NCI-H446 (cell line): ENCODE data around the gene PTEN.
"Not testable (repeated sequence)": the region's sequence is repeated elsewhere in the genome, so short reads cannot be mapped to it uniquely, and the experiment has no call there.

Source experiments
- DNase-seq, 2 experiments: peaks; one replicate each; lab custom pipeline; 2025; lab: John Stamatoyannopoulos, UW

PTEN gene

DNA sequence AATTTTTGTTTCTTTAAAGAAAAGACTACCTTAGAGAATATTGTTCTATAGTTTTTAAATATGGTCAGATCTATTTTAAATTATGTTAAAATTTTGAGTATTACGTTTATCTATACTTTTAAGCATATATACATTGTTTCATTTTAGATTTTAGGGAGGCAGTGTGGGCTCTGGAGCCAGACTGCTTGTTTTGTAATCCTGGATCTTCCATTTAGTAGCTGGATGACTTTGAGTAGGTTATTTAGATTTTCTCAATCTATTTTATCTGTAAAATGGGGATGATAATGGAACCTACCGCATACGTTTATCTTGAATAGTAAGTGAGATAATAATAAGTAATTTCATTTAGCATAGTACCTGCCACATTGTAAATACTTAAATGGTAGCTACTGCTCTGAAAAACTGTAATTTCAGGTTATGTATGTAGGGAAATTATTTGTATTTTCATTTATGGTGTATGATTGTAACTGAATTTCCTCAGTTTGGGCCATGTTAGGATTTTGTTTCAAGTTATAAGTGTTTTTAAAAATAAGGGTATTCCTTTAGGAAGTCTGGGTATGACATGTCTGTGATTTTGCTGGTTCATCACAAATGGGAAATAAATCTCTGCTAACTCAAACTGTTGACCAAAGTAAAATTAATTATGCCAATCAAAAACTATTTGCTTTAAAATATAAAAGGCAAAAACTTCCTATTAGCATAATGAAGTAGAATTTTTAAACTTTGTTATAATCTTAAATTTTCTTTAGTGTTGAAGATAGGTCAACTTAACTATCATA, 6.5 kb downstream of the PTEN start:
- no peak for DNase-seq

DNA sequence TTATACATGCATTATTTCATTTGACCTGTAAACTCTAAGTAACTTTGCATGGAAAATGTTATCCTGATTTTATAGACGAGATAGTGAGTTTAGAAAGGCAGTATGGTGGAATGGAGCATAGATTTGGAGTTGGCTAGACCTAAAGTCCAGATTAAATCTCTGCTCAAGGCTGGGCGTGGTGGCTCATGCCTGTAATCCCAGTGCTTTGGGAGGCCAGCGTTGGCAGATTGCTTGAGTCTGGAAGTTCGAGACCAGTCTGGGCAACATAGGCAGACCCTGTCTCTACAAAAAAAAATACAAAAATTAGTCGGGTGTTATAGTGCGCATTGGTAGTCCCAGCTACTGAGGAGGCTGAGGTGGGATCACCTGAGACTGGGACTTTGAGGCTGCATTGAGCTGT, 9.4 kb downstream of the PTEN start:
- no peak for DNase-seq

DNA sequence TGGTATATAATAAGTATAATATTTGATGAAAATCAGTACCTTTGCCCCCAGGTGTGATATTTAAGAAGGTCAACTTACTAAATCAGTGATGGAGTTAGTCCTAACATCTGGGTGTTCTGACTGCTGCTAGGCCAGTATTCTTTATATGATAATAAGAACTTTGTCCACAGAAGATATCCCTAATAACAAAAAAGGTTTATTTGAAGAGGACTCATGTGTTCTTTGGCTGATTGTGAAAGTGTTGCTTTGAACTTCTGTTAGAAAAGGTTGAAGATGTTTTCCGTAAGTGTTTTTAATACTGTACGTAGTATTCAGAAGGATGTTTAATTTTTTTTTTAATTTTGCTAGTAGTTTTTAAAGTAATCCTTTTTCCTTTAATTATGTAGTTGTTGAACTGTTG, 10.2 kb downstream of the PTEN start:
- no peak for DNase-seq

DNA sequence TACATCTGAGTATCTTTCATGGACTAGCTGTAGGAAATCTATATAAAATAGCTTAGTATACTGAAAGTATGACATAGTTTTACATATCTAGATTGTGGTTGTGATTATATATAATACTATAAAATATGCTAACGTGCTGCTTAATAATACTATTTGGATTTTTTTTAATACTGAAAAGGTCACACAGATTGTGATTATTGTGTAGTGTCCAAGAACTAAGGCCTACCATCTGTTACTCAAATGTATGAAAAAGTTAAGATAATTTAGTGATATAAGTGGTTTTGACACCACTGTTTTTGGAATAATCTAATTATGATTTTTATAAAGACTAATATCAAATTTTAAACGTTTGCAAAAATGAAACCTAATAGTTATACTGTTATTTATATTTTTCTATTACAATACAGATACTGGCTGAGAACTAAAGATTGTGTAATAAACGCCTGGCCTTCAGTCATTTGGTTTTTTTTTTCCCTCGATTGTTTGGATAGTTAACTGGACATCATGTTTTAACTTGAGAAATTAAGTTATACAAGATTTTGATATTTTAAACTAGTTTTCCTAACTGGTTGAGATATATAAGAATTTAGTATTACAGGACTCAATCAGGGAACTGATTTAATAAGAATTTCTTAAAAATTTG, 12.6 kb downstream of the PTEN start:
- DNase-seq: no peak

DNA sequence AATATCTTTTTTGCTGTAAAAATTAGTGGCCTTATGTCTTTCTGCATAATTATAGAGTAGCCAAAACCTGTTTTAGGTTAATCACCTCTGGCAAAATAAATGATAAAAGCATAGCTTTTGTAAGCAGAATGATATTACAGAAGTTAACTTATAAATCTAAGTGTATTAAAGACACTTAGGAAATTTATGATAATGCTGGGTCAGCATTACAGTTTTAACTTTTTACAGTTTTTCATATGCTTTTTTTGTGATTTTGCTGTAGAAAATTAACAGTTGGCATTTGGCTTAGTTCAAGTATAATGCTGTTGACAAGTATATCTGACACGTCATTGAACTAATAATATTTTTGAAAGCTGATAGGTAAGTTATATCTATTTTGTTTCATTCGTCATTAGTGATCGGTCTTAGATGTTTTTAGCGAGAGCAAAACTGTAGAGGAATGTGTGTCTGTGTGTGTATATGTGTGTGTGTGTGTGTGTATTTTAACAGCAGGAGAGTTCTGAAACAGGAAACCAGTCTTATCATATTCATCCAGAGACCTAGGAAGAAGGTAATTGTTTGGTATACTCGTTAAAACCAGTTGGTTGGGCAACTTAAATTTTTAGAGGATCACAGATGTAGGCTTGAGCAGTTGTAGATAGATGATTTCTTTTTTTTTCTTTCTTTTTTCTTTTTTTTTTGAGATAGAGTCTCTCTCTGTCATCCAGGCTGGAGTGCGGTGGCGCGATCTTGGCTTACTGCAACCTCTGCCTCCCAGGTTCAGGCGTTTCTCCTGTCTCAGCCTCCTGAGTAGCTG, 15.4 kb downstream of the PTEN start:
- no peak for DNase-seq

DNA sequence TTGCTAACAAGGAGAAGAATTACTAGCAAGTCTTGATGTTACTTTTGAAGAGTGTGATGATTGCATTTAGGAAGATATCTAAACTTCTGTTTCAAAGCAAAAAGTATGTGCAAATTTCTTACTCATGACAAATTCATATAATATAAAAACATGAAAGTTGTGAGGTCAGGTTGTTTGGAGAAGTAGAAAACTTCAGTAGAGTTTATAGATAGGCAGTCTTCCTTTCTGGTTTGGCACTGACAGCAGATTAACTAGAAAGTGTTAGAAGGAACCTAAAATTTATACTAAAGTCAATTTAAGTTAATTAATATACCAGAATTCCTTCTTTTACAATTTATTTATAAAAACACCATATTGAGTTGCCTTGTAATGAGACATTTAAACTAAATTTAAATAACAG, 16.9 kb downstream of the PTEN start:
- DNase-seq: no peak

DNA sequence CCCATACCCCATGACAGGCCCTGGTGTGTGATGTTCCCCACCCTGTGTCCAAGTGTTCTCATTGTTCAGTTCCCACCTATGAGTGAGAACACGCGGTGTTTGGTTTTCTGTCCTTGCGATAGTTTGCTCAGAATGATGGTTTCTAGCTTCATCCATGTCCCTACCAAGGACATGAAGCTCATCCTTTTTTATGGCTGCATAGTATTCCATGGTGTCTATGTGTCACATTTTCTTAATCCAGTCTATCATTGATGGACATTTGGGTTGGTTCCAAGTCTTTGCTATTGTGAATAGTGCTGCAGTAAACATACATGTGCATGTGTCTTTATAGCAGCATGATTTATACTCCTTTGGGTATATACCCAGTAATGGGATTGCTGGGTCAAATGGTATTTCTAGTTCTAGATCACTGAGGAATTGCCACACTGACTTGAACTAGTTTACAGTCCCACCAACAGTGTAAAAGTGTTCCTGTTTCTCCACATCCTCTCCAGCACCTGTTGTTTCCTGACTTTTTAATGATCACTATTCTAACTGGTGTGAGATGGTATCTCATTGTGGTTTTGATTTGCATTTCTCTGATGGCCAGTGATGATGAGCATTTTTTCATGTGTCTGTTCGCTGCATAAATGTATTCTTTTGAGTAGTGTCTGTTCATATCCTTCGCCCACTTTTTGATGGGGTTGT, 18.1 kb downstream of the PTEN start:
- DNase-seq: not testable (repeated sequence)

DNA sequence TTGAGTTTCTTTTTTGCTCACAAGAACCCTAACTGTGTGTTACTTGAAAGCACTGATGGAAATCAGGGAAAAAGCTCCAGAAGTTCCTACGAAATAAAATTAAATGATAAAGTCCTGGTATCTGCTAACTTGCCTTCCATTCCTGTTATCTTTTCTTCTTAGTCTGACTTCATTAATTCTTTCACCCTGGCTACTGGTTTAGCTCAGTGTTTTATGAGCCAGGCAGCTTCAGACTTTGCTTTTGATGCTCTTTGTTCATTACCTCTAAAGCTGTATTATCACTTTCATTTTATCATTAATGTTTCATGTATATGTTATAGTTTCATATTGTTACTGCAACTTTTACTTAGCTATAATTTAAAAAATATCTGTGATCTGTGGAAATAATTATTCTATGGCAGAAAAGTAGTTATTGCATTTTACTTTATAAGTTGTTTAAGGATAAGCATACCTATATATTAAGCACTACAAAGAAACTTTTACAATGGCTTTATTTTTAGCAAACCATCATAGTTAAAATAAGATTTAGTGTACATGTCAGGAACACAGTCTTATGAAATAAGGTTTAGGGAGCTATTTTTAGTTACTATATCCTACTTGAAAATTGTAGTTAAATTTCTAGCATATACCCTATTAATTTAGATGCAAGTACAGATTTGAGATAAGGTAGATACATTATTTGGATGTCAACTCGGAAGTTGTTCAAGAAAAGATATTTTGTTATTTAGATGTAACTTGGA, 19.3 kb downstream of the PTEN start:
- DNase-seq: no peak

DNA sequence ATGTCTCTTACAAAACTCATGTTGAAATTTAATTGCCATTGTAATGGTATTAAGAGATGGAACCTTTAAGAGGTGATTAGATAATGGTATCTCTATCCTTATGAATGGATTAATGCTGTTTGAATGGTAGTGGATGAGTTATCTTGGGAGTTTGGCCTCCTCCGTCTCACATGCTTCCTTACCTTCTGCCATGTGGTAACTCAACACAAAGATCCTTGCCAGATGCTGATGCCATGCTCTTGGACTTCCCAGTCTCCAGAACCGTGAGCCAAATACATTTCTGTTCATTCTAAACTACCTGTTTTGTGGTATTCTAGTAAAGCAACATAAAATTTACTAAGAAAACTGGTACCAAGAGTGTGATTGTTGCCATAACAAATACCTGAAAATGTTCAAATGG, 23.2 kb downstream of the PTEN start:
- DNase-seq: no peak

DNA sequence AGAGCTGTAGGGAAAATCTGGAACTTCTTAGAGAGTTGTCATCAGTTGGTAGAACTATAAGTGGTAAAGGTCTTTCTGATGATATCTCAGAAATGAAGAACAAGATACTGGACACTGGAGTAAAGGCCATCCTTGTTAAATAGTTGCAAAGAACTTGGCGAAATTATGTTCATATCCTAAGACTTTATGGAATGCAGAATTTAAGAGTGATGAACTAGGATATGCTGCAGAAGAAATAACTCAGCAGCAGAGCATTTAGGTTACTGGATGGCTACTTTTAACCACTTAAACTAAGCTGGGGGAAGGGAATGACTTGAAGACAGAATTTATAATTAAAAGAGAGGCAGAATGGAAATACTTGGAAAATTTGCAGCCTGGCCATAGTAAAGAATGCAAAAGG, 23.7 kb downstream of the PTEN start:
- no peak for DNase-seq

DNA sequence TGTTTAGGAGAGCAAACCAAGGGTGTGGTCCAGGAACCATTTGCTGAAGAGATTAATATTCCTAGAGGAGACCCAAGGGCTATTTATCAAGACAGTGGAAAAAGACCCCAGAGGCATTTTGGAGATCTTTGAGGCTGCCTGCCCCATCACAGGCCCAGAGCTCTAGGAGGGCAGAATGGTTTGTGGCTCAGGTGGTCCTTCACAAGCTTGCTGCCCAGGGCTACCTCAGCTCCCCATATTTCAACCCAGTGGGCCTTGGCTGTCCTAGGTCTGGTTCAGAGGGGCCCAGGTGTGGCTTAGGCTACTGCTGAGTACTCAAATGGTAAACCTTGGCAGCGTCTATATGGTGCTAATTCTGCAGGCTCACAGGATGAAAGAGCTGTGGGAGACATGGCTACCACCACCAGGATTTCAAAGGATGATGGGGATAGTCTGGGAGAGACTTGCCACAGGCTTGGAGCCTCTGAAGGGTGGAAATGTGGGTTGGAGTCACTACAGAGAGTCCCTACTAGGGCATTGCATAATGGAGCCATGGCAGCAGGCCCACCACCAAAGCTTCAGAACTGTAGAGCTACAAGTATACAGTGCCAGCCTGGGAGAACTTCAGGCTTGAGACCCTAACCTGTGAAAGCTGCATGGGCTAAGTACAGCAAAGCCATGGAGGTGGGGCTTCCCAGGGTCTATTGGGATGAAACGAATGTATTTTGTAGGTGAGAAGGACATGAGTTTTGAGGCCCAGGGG, 24.3 kb downstream of the PTEN start:
- no peak for DNase-seq

DNA sequence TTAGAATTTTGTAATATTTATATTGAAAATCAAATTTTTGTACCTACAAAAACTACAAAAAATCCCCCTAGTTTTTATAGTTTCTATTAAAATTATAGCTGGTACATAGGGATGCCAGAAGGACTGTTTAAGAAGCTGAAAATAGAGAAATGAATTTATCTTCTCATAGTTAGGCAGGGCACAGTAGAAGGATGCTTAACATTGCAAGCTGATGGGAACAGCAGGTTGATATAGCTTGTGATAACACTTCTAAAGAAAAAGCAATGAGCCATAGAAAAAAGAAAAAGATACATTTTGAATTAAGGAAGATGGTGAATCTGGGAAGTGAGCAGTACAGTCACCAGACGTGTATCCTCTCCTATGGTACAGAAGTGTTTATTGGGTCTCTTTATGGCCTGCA, 32.0 kb downstream of the PTEN start:
- no peak for DNase-seq

DNA sequence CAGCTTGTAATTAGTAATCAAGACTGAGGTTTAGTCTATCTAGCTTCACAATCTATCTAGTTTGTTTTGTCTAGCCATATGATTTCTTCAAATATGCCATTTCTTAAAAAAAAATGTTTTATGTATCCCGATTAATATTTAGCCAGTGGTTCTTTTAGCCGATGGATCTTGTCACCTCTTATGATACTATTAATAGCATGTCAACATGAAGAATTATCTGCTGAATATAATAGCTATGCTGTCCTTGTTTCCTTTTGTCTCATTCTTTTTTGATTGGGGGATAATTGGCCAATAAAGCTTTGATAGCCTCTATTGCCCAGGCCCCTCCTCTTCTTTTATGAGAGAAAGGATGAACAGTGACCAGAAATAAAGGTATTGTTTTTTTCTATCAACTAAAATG, 32.8 kb downstream of the PTEN start:
- no peak for DNase-seq

DNA sequence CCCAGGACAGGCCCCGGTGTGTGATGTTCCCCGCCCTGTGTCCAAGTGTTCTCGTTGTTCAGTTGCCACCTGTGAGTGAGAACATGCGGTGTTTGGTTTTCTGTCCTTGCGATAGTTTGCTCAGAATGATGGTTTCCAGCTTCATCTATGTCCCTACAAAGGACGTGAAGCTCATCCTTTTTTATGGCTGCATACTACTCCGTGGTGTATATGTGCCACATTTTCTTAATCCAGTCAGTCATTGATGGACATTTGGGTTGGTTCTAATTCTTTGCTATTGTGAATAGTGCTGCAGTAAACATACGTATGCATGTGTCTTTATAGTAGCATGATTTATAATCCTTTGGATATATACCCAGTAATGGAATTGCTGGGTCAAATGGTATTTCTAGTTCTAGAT, 34.5 kb downstream of the PTEN start:
- not testable (repeated sequence) for DNase-seq

DNA sequence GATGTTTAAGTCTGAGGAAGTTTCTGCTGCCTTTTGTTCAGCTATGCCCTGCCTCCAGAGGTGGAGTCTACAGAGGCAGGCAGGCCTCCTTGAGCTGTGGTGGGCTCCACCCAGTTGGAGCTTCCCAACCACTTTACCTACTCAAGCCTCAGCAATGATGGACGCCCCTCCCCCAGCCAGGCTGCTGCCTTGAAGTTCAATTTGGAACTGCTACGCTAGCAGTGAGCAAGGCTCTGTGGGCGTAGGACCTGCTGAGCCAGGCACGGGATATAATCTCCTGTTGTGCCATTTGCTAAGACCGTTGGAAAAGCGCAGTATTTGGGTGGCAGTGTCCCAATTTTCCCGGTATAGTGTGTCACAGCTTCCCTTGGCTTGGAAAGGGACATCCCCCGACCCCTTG, 40.0 kb downstream of the PTEN start:
- not testable (repeated sequence) for DNase-seq

DNA sequence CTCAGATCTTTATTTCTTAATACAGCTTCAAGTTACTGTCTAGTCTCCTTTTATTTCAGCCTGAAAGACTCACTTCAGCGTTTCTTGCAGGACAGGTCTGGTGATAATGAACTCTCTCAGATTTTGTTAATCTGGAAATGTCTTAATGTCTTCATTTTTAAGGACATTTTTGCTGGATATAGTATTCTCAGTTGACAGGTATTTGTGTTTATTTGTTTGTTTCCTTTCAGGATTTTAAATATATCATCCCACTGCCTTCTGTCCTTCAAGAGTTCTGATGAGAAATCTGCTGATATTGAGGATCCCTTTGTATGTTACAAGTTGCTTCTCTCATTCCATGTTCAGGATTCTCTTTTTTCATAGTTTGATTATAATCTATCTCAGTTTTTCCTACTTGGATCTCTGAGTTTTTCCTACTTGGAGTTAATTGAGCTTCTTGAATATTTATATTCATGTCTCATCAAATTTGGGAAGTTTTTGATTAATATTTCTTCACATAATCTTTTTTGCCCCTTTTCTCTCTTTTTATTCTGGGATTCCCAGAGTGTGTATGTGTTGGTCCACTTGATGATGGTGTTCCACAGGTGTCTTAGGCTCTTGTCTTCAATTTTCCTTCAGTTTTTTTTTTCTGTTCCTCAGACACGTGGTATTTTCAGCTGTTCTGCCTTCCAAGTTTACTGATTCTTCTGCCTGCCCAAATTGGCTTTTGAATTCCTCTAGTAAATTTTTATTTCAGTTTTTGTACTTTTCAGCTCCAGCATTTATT, 49.9 kb downstream of the PTEN start:
- DNase-seq: no peak

DNA sequence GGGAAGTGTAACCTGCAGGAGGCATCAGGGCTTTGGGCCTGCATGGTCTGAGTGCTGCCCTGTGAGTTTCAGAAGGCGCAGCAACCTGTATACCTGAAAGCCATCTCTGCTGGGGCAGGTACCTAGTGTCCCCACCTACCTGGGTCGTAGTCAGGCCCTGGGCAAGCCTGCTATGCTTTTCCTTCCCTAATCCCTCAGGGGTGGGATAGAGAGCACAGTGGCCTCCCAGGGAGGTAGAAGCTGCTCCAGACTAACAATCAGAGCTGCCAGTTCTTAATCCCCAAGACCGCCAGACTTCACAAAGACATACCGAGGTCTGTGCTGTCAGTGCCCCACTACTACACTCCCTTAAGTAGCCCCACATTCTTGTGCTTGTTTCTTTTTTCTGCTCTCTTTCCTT, 52.0 kb downstream of the PTEN start:
- DNase-seq: no peak

DNA sequence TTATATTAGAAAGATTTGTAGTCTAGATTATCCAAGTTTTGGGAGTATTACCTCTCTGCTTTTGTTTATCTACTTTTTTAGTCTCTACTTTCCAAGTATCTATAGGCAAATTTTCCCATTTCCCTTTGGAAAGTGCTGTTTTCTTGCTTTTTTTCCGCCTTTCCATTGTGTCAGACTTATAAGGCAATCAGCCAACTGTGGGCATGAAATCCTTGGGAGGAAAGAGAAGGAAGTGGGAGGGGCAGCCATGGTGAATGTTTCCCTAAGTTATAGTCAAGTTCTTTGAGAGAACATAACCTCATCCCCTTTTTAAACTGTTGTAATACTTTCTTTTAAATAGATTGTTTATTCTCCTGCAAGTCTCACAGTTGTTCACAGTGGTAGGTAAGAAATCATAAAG, 52.6 kb downstream of the PTEN start:
- DNase-seq: no peak

DNA sequence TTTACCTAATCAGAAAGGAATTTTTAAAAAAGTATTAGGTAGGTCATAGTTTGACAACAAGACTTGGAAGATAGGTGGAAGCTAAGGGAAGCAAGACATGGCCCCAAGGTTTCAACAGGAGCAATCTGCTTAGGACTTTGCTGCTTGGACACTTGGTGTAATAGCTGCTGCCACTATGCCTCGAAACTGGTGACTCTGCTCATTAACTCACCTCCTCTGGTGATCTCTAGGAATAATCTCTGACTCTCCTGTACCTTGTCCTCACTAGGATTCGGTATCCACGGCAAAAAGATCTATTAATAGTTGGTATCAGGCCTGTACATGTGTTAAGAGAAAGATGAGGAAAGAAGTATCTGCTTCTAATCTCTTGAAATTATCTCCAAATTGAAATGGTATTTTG, 53.1 kb downstream of the PTEN start:
- DNase-seq: no peak

DNA sequence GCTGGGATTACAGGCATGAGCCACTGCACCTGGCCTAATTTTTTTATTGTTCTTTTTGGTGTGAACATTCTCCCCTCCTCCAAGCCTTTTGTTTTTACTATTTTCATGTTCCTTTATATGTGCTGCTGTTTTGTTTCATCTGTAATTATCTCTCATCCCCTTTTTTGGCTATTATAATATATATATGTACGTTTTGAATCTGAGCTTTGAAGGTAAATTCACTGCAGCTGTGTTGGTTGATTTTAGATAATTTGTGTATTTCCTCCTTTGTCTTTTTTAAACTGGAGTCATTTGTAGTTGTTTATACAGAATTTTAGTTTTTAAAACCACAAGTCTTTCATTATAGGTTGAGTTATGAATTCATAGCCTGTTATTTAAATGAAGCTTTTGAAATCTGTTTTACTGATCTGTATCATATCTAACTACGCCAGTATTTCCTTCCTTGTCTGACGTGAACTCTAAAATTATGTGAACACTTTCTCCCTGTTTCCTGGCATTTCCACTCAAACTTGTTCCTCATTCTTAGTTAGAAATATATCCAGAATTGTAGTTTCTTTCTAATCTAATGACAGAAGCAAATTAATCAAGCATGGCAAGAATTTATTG, 54.9 kb downstream of the PTEN start:
- DNase-seq: no peak
